OCI-LY3 (cell line): ENCODE measurements around the gene CISH.

Source experiments
- EZH2phosphoT487 ChIP-seq: fragments of 200-600 bp; shearing (Covaris generic); IDR thresholded peaks from 2 replicates; pipeline ENCODE4 v1.6.1; 2018; ENCODE audit warnings: antibody characterized with exemption, mixed run types, low read depth
- TF ChIP-seq, protein P1 (sequence below): fragments of 200-600, 300-600 bp; sonication (generic); IDR thresholded peaks from 2 replicates; pipeline ENCODE4 v1.5.1; 2014; ENCODE audit warnings: antibody characterized with exemption, low read length, low read depth

DNA sequence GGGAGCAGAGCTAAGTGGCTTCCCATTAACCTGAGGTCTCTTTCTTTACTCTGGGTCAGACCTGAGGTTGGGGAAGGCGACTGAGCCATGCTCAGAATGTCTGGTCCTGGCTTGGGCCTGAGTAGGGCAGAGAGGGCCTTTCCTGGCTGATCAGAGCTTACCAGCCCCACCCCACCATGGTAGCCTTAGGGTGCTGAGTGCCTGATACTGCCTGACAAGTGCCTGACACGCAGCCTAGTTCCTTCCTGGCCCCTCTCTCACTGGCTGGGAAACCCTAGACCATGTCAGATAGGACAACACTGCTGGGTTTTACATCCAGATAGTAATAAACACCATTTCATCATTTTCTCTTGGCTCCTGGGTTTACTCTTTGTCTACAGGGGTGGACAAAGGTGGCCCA lies 37.4 kb upstream of the CISH start:
- TF ChIP-seq, protein P1, sequence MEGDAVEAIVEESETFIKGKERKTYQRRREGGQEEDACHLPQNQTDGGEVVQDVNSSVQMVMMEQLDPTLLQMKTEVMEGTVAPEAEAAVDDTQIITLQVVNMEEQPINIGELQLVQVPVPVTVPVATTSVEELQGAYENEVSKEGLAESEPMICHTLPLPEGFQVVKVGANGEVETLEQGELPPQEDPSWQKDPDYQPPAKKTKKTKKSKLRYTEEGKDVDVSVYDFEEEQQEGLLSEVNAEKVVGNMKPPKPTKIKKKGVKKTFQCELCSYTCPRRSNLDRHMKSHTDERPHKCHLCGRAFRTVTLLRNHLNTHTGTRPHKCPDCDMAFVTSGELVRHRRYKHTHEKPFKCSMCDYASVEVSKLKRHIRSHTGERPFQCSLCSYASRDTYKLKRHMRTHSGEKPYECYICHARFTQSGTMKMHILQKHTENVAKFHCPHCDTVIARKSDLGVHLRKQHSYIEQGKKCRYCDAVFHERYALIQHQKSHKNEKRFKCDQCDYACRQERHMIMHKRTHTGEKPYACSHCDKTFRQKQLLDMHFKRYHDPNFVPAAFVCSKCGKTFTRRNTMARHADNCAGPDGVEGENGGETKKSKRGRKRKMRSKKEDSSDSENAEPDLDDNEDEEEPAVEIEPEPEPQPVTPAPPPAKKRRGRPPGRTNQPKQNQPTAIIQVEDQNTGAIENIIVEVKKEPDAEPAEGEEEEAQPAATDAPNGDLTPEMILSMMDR: no peak
- TF ChIP-seq EZH2phosphoT487: no peak
